GM12891 (cell line): ENCODE data around the gene MAZ.

Experiments used
- PAX5 ChIP-seq: IDR thresholded peaks from 2 replicates; pipeline ENCODE4 v1.6.1; 2011; ENCODE audit warnings: low read length, moderate library complexity, mild to moderate bottlenecking; ENCODE audit not compliant: insufficient read depth, severe bottlenecking
- POLR2A ChIP-seq: IDR thresholded peaks from 2 replicates; pipeline ENCODE4 v1.6.1; 2011; ENCODE audit warnings: low read depth, low read length, control low read depth
- POLR2AphosphoS5 ChIP-seq: IDR thresholded peaks from 2 replicates; pipeline ENCODE4 v1.6.1; 2011; ENCODE audit warnings: low read depth, low read length, control low read depth
- TAF1 ChIP-seq: IDR thresholded peaks from 2 replicates; pipeline ENCODE4 v1.6.1; 2011; ENCODE audit warnings: low read depth, low read length, control low read depth

- TF ChIP-seq POLR2AphosphoS5 (no peak), POLR2A (no peak), TAF1 (no peak), PAX5 (no peak)
Measured at GRCh38 chr16:29835926-29836325, 29.6 kb downstream of the MAZ start.
